ENCODE data around the gene MAP2K6.

MAP2K6 gene

DNA sequence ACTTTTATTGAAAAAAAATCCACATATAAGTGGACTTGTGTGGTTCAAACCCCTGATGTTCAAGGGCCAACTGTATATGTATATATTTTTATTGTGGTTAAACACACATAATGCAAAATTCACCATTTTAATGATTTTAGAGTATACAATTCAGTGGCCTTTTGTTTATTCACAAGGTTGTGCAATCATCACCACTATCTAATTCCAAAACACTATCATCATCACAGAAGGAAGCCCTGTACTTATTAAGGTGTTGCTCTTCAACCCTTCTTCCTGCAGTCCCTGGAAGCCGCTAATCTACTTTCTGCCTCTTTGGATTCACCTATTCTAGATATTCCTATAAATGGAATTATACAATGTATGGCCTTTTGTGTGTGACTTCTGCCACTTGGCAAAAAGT lies 23.0 kb downstream of the MAP2K6 start:
- DNase-seq (ENCODE audit: extremely low read depth, low read depth): no peak

GRCh38 chr17:69438776-69439175 lies 24.3 kb downstream of the MAP2K6 start:
- no peak for DNase-seq (ENCODE audit: extremely low read depth, low read depth)
- TF ChIP-seq, protein P1, sequence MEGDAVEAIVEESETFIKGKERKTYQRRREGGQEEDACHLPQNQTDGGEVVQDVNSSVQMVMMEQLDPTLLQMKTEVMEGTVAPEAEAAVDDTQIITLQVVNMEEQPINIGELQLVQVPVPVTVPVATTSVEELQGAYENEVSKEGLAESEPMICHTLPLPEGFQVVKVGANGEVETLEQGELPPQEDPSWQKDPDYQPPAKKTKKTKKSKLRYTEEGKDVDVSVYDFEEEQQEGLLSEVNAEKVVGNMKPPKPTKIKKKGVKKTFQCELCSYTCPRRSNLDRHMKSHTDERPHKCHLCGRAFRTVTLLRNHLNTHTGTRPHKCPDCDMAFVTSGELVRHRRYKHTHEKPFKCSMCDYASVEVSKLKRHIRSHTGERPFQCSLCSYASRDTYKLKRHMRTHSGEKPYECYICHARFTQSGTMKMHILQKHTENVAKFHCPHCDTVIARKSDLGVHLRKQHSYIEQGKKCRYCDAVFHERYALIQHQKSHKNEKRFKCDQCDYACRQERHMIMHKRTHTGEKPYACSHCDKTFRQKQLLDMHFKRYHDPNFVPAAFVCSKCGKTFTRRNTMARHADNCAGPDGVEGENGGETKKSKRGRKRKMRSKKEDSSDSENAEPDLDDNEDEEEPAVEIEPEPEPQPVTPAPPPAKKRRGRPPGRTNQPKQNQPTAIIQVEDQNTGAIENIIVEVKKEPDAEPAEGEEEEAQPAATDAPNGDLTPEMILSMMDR (IDR thresholded peaks at IDR 0.05; ENCODE audit: low read depth, low read length): no peak

More for the DNA sequence above, 23.0 kb downstream of the MAP2K6 start:
- TF ChIP-seq, protein P1 (IDR thresholded peaks at IDR 0.05; ENCODE audit: low read depth, low read length): no peak

- TF ChIP-seq, protein P1 (IDR thresholded peaks at IDR 0.05; ENCODE audit: low read depth, low read length): no peak
- DNase-seq (ENCODE audit: extremely low read depth, low read depth): no peak
These were observed 26.7 kb downstream of the MAP2K6 start for GRCh38 chr17:69441179-69441578.

DNA sequence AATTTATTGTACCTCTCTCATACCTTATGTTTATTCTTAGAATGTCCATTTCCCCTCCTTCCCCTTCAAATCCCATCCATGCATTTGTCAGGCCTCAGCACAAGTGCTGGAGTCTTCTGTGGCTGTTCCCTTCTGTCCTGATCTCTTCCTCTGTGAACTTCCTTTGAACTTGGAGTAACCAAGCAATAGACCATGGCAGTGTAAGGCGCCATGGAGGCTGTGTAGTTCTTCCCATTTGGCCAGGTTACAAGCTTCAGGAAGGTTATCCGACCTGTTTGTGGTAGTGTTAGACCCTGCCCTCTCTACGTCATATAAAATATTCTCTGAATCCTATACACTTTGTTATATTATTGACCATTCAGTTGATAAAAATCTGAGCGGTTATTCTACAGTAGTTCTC lies 28.6 kb downstream of the MAP2K6 start:
- DNase-seq (ENCODE audit: extremely low read depth, low read depth): no peak
- TF ChIP-seq, protein P1 (IDR thresholded peaks at IDR 0.05; ENCODE audit: low read depth, low read length): no peak

DNA sequence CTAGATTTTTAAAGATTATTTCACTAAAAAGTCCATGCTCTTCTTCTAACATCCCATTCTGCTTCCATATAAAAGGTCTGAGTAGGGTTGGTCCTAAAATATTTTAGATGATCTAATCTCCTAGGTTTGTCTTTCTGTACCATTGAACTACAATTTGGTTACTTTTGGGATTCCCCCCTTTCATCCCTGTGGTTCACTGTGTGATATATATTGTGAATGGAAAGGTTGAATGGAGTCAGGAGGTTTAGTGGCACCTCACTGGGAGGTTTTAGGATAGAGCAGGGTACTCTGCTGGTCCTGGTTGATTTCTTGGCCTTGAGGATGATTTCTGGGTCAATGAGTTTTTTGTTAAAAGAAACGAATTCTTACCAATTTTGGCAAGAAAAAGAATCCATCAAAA lies 29.5 kb downstream of the MAP2K6 start:
- TF ChIP-seq, protein P1 (IDR thresholded peaks at IDR 0.05; ENCODE audit: low read depth, low read length): no peak
- no peak for DNase-seq (ENCODE audit: extremely low read depth, low read depth)

DNA sequence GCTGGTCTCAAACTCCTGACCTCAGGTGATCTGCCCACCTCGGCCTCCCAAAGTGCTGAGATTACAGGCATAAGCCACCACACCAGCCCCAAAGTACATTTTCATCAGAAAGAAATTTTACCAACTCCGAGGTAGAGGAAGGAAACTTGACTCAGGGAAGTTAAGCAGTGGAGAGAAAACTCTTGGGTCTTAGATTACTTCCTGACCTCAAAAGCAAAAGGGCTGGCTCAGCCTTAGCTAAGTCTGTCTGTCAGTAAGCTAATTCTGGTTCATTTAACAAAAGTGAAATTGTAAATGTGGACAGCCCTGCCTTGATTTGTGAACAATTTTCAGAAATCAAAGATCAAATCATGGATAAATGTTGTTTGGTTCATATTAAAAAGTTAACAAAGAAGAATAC lies 30.6 kb downstream of the MAP2K6 start:
- TF ChIP-seq, protein P1 (IDR thresholded peaks at IDR 0.05; ENCODE audit: low read depth, low read length): no peak
- DNase-seq (ENCODE audit: extremely low read depth, low read depth): no peak

DNA sequence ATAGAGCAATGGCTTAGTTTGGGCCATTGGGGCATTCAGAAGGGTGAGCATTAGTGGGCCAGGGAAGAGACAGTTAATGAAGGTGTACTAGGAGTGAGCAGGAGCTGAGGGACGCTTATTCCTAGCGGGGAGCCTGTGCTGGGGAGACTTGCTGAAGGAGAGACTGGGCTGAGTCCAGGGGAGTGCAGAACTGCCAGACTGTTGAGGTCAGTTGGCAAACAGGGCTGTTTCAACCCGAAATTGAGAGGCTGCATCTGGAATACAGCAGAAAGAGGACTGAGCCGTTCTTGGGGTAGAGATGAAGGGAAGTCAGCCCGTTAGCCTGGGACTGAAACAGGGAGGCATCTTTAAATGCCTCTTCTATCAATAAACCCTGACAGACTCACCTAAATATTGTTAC lies 33.2 kb downstream of the MAP2K6 start:
- DNase-seq (ENCODE audit: extremely low read depth, low read depth): no peak

More for the DNA sequence above, 33.2 kb downstream of the MAP2K6 start:
- TF ChIP-seq, protein P1 (IDR thresholded peaks at IDR 0.05; ENCODE audit: low read depth, low read length): no peak

Data from AG09319 (cell line).